DMS153 (cell line): ENCODE measurements around the gene SYNGR2.
"Not testable (repeated sequence)": the region's sequence is repeated elsewhere in the genome, so short reads cannot be mapped to it uniquely, and the experiment has no call there.

Experiments used
- DNase-seq: peaks from one replicate; lab custom pipeline; 2025; lab: John Stamatoyannopoulos, UW

Gene SYNGR2

DNA sequence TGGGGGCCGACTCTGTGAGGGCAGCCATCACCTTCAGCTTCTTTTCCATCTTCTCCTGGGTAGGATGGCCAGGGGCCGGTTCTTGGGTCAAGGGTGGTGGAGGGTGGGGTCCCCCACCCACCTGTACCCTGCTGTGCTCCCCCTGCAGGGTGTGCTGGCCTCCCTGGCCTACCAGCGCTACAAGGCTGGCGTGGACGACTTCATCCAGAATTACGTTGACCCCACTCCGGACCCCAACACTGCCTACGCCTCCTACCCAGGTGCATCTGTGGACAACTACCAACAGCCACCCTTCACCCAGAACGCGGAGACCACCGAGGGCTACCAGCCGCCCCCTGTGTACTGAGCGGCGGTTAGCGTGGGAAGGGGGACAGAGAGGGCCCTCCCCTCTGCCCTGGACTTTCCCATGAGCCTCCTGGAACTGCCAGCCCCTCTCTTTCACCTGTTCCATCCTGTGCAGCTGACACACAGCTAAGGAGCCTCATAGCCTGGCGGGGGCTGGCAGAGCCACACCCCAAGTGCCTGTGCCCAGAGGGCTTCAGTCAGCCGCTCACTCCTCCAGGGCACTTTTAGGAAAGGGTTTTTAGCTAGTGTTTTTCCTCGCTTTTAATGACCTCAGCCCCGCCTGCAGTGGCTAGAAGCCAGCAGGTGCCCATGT is 3.3 kb downstream of the SYNGR2 start:
- not testable (repeated sequence) for DNase-seq

DNA sequence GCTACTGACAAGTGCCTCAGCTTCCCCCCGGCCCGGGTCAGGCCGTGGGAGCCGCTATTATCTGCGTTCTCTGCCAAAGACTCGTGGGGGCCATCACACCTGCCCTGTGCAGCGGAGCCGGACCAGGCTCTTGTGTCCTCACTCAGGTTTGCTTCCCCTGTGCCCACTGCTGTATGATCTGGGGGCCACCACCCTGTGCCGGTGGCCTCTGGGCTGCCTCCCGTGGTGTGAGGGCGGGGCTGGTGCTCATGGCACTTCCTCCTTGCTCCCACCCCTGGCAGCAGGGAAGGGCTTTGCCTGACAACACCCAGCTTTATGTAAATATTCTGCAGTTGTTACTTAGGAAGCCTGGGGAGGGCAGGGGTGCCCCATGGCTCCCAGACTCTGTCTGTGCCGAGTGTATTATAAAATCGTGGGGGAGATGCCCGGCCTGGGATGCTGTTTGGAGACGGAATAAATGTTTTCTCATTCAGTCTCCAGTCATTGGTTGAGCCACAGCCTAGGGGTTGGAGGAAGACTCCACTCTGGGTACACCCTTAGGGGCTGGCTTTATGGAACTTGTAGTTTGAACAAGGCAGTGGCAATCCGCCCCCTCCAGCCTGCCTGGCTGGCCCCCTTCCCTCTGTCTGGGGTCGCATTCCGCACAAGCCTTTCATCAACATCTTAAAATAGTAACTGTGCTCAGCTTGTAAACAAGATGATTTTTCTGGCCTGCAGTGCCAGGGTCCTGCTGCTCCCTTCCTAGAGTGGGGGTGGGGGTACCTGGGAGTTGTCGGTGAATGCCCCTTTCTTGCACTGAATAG is 4.1 kb downstream of the SYNGR2 start:
- DNase-seq, result peak; percentile 64

DNA sequence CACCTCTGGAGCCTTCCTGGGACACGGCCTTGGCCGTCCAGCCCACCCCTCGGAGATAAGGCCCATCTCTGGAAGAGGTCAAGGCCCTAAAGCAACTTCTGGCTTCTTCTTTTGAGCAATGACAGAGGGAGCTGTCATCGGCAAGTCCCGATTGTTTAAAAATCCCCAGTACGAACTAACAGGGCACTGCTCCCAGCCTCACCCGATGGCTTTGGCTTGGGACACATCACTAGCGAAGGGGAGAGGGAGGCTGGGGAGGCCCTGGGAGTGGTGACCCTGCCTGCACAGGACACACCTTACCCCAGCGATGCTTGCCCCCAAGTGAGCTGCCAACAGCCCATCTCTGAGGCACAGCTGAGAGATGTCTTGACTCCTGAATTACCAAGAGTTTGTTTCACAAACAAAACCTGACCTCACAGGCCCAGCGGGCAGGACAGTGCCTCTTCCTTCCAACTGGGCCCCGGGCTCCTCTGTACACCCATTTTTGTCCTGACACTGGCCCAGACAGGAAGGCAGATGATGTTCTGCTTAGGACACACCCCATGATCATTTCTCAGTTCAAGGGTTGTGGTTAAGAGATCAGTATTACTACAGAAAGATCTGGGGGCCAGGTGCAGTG is 4.8 kb downstream of the SYNGR2 start:
- no peak for DNase-seq

DNA sequence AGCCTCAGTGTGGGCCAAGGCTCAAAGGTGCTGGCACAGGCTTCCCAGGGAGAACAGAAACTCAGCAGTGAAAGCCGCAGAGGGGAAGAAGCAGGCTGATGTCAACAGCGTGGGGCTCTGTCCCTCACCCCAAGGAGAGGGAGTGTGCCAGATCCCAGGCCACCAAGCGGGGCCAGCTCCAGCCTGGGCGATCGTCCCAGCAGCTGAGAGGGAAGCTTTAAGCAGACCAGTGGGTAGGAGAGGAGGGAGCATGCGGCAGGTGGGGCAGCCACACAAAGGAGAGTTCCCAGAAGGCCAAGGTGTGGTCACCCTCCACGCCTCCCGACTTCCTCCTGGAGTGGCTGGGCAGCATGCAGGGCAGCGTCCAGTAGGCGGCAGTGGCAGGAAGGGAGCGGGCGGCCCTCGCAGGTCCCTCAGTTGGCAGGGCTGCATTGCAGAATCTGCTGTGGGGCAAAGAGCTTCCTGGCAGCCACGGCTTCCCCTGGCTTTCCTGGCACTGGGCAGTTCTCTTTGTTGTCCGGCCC is 6.0 kb downstream of the SYNGR2 start:
- DNase-seq, result peak; percentile 58

DNA sequence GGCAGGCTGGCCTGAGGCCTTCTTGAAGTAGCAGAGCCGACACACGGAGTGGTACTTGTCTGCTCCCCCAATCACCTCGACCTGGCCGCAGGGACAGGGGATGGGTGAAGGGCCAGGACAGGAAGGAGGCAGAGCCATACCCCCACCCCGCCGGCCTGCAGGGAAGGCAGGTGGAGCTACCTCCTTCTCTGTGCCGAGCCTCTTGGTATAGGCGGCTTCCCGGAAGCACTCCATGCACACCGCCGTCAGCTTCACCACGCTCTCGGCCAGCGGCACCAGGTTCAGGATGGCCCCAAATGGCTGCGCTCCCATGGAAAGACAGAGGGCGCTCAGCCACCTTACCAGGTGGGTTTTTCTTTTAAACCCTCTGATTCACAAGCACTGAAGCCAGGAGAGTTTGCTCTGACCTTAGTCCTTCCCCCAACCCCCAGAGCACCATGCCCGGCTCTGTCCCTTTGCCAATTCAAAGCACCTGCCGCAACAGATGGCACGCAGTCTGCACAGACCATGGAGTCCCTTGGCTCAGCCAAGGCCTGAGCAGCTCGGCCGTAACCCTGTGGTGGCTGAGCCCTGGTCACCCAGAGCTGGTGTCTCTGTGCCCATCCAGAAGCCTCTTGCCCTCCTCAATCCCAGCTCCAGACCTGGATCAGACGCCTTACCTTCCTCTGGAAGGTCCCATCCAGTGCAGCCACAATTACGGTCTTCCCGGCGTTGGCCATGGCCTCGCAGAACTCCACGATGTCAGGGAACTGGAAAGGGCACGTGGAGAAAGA is 6.7 kb downstream of the SYNGR2 start:
- peak; percentile 51 for DNase-seq

DNA sequence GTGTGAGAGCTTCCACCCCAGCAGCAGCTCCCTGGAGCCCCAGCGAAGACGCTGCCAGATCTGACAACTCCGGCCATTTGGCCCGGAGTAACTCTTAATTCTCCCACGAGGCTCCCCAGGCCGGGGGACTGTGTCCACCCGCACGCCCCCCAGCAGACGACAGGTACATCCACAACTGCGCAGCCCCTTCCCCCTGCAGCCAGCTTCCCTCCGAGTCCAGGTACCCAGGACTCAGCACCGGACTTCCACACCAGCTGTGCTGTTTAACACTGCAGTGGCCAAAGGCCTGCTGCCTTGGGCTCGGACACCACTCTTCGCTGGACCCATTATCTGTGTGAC is 7.2 kb downstream of the SYNGR2 start:
- DNase-seq, result no peak

DNA sequence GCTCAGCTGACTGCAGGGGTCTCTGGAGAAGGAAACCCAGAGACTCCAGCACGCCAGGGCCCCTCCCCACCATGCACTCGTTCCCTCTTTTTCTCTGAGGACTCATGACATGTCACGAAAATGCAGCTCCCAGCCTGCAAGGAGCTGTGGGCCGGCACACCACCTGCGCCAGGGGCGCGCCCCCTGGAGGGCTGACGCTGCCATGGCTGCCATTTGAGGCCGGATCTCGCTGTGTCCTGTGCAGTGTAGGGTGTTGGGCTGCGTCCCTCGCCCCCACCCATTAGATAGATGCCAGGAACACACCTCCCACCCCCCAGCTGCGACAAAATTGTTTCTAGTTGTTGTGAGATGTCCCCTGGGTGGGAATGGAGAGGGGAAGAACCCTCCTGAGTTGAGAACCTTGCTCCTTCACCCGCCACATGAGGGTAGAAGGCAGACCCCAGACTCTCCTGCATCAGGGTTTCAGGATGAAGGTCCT is 8.2 kb downstream of the SYNGR2 start:
- peak; percentile 12 for DNase-seq

DNA sequence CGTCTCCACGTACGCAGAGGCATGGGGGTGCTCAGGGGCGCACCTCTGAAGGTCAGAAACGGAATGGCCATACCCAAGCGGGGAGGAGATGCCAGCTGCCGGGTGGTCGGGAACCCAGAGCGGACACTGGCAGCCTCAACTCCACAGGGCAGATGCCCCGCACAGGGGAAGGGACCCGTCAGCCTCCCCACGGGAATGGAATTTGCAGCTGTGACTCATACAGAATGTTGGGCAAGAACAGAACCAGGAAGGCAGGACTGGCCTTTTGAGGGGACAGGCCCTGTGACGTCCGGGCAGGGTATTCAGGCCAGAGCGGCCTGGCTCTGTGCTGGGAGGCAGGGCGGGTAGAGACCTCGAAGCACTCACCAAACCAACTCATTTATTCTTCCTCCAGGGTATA is 11.0 kb downstream of the SYNGR2 start:
- DNase-seq, result no peak

DNA sequence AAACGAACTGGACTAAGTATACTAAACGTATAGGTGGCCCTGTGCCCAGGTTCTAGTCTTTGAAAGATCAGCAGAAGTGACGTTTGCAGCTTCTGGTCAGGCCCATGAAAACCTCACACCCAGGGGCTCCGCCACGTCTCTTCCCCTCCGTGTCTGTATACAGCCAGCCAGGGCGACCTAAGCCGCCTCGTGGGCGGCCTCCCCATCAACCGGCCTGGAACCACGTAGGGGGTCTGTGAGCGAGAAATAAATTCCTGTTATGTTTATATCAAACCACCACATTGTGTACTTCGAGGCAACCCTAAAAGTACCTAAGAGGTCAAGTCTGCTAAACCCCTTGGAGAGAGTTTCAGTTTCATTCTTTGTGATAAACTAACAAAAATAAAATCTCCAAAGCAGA is 11.7 kb downstream of the SYNGR2 start:
- DNase-seq, result no peak

DNA sequence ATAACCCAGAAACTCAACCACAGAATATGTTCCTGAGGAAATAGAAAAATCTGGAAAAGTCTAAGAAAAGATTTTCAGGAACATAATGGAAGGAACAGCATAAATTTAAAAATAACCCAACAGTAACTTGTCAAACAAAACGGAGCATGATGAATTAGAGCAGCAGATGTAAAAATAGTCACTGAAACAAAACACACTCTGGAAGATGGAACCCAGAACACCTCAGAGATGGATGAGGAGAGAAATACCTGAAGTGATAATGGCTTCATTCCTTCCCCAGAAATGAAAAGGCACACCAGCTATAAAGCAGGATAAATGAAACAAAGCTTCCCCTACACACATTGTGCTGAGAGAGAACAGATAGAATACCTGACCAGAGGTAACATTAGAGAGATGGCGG is 12.1 kb downstream of the SYNGR2 start:
- no peak for DNase-seq

DNA sequence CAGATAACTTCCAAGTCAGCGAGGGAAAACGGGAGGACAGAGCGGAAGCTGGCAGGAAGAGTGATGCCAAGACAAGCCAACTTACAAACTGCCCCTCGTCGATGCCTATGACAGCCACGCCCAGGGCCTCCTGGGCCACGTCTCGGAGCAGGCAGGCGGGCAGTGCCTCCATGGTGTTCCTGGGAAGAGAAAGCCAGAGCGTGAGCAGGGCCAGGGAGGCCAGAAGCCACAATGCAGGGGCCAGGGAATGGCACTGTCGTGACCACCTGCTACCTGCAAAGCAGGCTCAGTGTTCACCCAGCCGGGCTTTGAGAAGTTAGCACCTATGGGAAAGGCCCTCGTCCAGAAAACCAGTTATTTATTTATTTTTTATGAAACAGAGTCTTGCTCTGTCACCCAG is 14.1 kb downstream of the SYNGR2 start:
- no peak for DNase-seq

DNA sequence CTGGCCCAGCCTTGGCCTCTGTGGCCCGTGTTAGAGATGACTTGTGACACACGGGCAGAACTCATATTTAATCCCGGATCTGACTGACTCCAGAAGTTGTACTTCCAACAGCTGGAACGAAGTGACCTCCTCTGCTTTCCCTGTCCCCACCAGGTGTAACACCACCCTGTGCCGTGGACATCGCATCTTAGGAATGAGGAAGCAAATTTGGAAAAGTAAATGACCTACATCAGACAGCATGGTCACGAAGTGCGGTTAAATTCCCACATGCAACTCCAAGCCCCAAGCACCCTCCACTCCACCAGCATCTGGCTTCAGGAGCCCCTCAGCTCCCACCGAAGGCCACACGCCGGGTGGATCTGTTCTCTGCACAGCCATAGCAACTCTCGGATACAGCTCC is 15.5 kb downstream of the SYNGR2 start:
- DNase-seq, result no peak

DNA sequence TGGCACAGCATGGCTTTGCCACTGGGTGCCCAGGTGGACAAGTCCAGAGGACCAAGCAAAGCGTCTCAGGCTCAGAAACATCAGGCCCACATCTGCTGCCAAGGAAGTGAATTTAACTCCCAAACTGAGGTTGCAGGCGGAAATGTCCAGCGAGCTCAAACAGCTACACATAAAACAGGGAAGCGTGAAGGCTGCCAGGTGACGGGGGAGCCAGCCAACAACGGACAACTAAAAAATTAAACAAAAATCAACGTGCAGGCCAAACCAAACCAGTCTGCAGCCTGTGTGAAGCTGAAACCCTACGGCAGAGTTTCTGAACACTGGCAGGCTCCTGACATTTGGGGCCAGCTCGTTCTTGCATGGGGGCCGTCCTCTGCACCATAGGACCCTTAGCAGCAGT is 16.0 kb downstream of the SYNGR2 start:
- no peak for DNase-seq

DNA sequence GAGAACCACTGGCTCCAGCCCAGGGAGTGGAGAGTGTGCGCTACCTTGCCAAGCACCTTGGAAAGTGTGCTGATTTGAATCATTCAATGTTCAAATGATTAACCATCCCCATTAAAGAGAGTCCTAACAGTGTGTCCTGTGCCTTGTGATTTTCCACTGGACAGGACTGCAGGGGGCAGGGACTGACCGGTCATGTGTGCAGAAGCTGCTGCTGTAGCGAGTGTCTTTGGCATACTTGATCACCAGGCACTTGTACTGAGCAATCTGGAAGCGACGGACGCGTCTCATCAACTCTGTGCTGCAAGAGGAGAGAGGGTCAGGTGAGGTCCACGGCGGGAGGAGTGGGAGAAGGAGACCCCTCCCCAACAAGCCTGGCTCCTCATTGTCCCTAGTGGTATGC is 16.5 kb downstream of the SYNGR2 start:
- DNase-seq, result no peak

DNA sequence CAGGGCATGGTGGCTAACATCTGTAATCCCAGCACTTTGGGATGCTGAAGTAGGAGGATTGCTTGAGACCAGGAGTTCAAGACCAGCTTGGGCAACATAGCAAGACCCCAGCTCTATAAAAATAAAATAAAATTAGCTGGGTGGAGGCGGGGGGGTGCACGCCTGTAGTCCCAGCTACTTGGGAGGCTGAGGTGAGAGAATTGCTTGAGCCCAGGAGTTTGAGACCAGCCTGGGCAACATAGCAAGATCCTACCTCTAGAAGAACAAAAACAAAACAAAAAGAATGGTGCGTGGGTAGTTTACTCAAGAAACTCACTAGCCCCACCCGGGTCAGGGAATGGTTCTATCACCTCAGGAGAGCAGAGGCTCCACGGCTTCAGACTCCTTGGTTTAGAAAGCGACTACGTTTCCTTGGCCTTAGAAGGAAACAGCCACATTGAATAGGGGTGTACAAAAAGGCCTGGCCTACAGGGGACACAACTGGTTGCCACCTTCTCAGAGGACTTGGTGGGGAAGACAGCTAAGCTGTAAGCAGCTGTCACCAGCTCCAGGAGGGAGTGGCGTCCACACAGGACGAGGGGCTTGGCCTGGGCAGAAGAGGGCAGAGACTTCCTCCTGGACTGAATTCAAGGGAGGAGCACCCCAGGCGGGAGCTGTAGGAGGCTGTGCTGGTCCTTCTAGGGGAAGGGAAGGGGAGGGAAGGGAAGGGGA is 17.8 kb downstream of the SYNGR2 start:
- no peak for DNase-seq

DNA sequence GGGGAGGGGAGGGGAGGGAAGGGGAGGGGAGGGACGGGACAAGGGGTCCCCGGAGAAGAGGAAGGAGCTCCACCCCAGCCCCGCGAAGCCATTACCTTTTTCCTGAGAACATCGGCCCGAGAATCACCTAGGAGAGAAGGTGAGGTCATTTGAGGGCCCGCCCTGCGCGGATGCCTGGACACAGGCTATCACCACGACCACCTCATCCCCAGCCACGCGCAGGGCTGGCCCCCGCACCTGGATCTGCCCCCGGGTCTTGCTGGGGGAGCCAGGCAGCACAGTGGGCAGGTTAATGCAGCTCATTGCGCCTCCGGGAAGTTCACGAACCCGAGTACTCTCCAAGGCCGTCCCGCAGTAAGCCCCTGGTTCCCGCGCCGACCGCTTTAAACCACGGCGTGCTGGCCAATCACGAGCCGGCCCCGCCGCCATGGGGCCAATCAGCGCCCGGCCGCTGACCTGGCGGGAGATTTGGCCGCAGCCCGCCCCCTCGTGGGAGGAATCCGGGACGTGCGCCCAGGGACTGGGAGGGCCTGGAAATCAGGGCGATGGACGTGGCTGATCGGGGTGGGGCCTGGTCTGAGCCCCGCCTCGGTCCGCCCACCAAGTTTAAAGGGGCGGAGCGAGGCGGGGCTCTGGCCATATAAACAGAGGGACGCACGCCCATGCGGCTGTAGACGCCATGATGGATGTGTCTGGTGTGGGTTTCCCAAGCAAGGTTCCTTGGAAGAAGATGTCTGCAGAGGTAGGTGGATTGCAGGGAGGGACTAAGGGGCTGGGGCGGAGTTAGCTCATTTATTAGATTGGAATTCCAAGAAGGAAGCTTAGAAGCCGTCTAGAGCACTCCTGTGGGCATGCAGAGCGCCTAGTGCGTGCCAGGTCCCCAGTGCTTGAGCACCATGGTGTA is 18.6 kb downstream of the SYNGR2 start, which contains the start of the genes AFMID and TK1:
TSS of gene AFMID (plus strand) at position 671 of the 904 bp plus-strand sequence. CDS start at position 680, 9 bp downstream.
TSS of gene TK1 (minus strand) at position 361 of the 904 bp plus-strand sequence. CDS start at position 303, 58 bp downstream.
- DNase-seq, result peak; percentile 88

DNA sequence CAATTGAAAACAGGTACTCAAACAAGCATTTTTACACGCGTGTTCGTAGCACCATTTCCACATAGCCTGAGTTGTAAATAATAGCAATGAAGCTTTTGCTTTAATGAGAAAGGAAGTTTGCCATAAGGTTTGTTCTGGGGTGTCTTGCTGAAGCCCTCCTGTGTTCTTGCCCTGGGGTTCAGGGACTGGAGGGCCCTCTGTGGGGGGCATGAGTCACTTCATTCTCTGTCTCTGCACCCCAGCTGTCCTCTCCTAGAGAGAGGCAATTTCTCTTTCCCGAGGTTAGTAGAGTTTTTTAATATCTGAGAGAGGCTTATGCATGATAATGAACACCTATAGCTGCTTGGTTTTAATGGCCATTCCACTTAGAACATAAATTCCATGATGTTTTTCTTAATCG is 28.3 kb downstream of the SYNGR2 start:
- DNase-seq, result no peak

DNA sequence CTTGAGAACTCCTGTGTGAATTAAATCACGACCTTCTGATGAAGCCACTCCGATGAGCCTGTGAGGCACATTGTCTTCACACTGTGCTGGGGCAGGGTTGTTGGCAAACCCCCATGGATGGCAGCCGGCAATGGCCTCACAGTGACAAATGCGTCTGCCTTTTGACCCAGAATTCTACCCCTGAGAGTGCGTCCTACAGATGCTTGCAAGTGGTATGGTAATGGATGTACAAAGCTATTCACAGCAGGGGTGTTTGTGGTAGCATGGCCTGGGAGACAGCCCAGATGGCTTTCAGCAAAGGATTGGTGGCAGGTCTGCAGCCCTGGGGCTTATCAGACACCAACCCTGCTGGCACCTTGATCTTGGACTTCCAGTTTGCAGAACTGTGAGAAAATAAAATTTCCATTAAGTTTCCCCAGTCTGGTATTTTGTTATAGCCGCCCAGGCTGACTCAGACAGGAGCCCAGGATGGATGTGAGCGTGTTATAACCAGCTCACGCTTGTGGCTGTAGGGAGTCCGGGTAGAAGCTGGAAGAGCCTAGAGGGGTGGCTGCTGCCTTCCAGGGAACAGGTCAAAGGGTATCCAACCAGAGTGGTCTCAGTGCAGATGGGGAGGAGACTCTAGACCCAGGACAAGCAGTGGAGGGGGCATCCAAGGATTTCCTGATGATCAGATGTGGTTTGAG is 28.9 kb downstream of the SYNGR2 start:
- DNase-seq, result no peak

DNA sequence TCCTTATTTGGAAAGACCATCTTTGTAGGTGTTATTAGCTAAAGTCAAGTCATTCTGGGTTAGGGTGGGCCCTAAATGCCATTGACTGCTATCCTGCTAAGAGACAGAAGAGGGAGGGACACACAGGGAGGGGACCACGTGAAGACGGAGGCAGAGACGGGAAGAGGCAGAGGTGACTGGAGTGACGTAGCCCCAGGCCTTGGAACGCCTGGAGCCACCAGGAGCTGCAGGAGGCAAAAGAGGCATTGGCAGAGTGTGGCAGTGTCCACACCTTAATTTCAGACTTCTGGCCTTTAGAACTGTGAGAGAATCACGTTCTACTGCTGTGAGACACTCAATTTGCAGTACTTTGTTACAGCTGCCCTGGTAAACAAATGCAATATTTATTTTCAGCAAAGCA is 32.1 kb downstream of the SYNGR2 start:
- DNase-seq, result no peak

DNA sequence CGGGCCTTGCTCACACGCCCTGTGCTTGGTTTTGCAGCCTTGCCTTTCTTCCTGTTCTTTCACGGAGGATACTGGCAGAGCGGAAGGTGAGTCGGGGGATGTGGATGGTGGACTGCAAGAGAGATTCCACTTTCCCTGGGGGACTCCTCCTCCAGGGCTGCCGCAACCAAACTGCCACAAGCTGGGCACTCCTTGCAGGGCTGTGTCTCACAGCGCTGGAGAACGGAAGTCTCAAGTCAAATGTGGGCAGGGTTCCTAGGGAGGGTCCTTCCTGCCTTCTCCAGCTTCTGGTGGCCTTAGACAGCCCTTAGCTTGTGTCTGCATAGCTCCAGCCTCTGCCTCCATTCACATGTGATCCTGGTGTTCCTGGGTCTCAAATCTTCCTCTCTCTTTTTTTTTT is 34.3 kb downstream of the SYNGR2 start:
- DNase-seq, result no peak
